ENCODE data around the gene ZNF850. TPM values are rescaled to one million over a fixed set of nuclear protein-coding genes. Genes with fewer than 3 reads are reported as not detected.

Gene ZNF850
- total RNA-seq, 1 experiment from 2014 or later, result 23.9 TPM

DNA sequence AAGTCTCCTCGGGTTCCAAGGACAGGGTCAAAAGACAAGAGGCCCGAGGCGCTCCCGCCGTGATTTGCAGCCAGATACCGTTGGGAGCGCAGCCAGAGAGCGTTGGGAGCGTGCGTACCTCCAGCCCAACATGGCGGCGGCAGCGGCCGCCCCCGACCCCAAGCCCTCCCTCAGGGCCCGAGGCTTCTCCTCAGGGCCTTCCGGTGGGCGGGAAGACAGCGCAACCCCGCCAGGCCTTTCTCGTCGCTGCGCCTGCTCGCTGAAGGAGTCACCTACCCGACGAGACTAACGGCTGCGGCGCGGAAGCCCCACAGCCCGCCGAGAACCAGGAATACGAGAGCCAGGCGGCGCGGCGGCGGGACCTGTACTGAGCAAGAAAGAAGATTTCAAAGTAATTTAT lies 3.2 kb upstream of the ZNF850 start:
- no peak overlapping the region for H3K4me2 ChIP-seq (ENCODE audit: insufficient read depth, insufficient read length, low read length)

More for the DNA sequence above, 3.2 kb upstream of the ZNF850 start:
- no peaks in the 10 kb centered on the region for H3K9me3 ChIP-seq (ENCODE audit: control insufficient read depth, low read depth, low read length)
- no peak overlapping the region for H2AFZ ChIP-seq (ENCODE audit: low read length)
- H4K20me1 ChIP-seq (ENCODE audit: control insufficient read depth, insufficient read depth, insufficient read length), result no peaks in the 10 kb centered on the region
- H4K5ac ChIP-seq (ENCODE audit: insufficient read length, low read depth, low read length), result no peak overlapping the region
- no peak overlapping the region for H4K8ac ChIP-seq (replicated peaks; ENCODE audit: insufficient read length, low read depth, low read length)
- H3K56ac ChIP-seq (ENCODE audit: insufficient read length, low read depth, low read length), result no peak overlapping the region
- no peaks in the 10 kb centered on the region for H3K4me1 ChIP-seq (ENCODE audit: insufficient read depth, low read length)
- H3K4ac ChIP-seq (ENCODE audit: low read depth, low read length), result no peak overlapping the region
- H2BK5ac ChIP-seq (ENCODE audit: insufficient read length, low read length), result no peak overlapping the region
- H2AK5ac ChIP-seq (ENCODE audit: insufficient read length, low read length), result no peak overlapping the region
- no peaks in the 10 kb centered on the region for H3K27me3 ChIP-seq (ENCODE audit: insufficient read depth, low read length)
- H2BK120ac ChIP-seq (ENCODE audit: low read depth, low read length, poor library complexity, severe bottlenecking), result no peak overlapping the region
- H3K18ac ChIP-seq (ENCODE audit: insufficient read length, low read depth, low read length), result no peak overlapping the region
- peaks cover 4 to 14% of the 10 kb centered on the region in 2 experiments; a peak in 3 of 4 replicates for H3K4me1 Mint-ChIP-seq
- no peak overlapping the region for H3K23ac ChIP-seq (ENCODE audit: insufficient read length, low read depth, low read length)
- no peak overlapping the region for H3K9ac ChIP-seq (ENCODE audit: extremely low read depth, insufficient read length, low read length)
- no peak overlapping the region for H2BK20ac ChIP-seq (ENCODE audit: low read depth, low read length, poor library complexity, severe bottlenecking)
- WGBS (ENCODE audit: extremely low coverage, insufficient read length, low lambda C conversion rate), result no CpG with 5 or more reads among the region's 38 CpGs
- no peak overlapping the region for H3K27ac ChIP-seq (ENCODE audit: insufficient read length, low read depth, low read length)
- H3K27me3 Mint-ChIP-seq (ENCODE audit: low read depth), result peaks cover 2% of the 10 kb centered on the region; the same call in 1 of the 2 replicates
- no peak overlapping the region for H3K4me3 Mint-ChIP-seq
- H2BK12ac ChIP-seq (ENCODE audit: insufficient read length, low read depth, low read length), result no peak overlapping the region
- no peak overlapping the region for H4K91ac ChIP-seq (ENCODE audit: insufficient read length, low read depth, low read length)
- no peak for DNase-seq
- no peak overlapping the region for H3T11ph ChIP-seq (ENCODE audit: low read length)
- TF ChIP-seq, protein P1, sequence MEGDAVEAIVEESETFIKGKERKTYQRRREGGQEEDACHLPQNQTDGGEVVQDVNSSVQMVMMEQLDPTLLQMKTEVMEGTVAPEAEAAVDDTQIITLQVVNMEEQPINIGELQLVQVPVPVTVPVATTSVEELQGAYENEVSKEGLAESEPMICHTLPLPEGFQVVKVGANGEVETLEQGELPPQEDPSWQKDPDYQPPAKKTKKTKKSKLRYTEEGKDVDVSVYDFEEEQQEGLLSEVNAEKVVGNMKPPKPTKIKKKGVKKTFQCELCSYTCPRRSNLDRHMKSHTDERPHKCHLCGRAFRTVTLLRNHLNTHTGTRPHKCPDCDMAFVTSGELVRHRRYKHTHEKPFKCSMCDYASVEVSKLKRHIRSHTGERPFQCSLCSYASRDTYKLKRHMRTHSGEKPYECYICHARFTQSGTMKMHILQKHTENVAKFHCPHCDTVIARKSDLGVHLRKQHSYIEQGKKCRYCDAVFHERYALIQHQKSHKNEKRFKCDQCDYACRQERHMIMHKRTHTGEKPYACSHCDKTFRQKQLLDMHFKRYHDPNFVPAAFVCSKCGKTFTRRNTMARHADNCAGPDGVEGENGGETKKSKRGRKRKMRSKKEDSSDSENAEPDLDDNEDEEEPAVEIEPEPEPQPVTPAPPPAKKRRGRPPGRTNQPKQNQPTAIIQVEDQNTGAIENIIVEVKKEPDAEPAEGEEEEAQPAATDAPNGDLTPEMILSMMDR (conservative IDR thresholded peaks at IDR 0.05), result no peak
- peaks cover 7% of the 10 kb centered on the region; the same call in 1 of the 2 replicates for H3K79me2 ChIP-seq (ENCODE audit: insufficient read depth, low read length)
- peaks cover 36 to 61% (median 49%) of the 10 kb centered on the region in 3 experiments for H3K36me3 Mint-ChIP-seq (ENCODE audit: insufficient read depth in 1 of 3, low read depth in 3 of 3)
- peaks cover 58 to 82% of the 10 kb centered on the region in 2 experiments for H3K9me3 Mint-ChIP-seq
- no peak overlapping the region for H3K14ac ChIP-seq (ENCODE audit: insufficient read depth, low read length)
- no peak overlapping the region for H2BK15ac ChIP-seq (ENCODE audit: low read depth, low read length)
- H3K23me2 ChIP-seq (ENCODE audit: insufficient read length, low read depth, low read length, poor library complexity, severe bottlenecking), result peaks cover 4% of the 10 kb centered on the region
- no peaks in the 10 kb centered on the region for H3K79me1 ChIP-seq (ENCODE audit: insufficient read depth, low read depth, low read length, poor library complexity, severe bottlenecking)
- no peak overlapping the region for H3K27ac Mint-ChIP-seq
